HG03558 (cell line): ENCODE measurements around the gene IQGAP2.
"Not testable (repeated sequence)": the region's sequence is repeated elsewhere in the genome, so short reads cannot be mapped to it uniquely, and the experiment has no call there.

Experiments
- ATAC-seq: cut with Tn5 transposase; IDR thresholded peaks from one replicate; pipeline ENCODE4 v1.9.1; 2021; ENCODE audit warnings: moderate number of reproducible peaks; ENCODE audit not compliant: unreplicated experiment; ENCODE audit errors: extremely low read depth

IQGAP2 gene

DNA sequence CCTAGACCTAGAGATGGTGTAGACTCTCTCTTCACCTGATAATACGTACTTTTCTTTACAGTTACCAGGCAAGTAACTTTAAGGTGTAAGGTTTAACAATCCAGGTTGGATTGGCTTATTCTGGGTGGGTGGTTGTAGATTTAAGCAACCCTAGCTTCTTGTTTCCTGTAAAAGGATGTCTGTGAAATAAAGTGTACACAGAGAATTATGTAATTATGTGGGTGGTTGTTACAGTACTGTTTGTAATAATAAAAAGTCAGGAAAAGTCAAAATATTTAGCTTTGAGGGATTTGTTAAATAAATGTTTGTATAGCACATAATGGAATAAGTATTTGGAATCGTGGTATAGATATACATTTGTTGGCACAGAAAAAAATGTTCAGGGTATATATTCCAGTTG lies 269.2 kb downstream of the IQGAP2 start:
- no peak for ATAC-seq

DNA sequence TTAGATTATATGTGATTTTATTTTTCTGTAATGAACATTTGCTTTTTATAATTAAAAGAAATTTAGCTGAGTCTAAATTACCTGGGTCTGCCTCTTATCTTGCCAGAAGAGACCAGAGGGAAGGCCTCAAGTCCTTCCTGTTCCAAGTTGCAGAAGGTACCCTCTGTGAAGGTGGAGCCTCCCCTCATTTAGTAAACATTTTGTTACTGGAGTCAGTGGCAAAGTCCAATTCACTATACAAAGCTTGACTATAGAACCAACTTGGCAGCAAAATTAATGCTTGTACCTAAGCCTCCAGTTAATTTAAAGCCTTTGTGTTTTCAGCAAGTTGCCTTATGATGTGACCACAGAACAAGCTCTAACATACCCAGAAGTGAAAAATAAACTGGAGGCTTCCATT lies 270.0 kb downstream of the IQGAP2 start:
- no peak for ATAC-seq

DNA sequence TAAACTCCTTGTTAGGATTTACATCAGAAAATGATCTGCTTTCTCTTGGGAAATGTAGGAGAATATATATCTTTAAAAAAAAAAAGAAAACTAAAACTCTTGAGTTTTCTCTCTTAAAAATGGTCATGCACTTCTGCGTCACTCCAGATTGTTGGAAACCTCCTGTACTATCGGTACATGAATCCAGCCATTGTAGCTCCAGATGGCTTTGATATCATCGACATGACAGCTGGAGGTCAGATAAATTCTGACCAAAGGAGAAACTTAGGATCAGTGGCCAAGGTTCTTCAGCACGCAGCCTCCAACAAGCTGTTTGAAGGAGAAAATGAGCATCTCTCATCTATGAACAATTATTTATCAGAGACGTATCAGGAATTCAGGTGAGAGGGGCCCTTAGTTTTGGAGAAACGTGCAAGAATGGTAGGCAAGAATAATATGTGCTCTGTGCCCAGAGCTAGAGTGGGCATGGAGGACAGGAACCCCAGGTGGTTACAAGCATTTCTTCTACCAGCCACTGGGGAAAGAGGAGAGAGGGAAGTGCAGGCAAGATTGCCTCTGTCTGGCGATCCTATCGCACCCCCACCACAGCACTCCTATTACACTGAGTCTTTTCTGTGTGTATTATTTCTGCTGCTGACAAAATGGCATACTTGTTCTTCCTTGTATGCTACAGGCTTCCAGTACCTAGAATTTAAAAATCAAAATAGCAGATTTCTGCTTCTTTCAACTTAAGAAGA lies 271.4 kb downstream of the IQGAP2 start:
- no peak for ATAC-seq

DNA sequence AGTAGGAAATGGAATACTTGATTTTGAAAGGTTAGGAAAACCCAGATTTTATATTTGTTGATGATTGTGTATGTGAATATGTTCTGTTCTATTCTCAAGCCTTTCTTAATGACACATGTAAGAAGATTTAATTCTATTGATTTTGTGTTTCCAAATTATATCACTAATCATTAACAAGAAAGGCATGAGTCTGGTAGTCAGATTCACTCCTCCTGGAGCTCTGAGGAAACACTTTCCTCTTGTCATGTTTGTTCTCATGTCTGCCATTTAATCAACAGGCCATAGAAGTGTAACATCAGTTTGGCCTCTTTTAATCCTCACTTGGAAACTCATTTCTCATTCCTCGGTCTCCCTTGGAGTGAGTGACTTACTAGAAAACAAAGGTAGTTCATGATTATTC lies 272.3 kb downstream of the IQGAP2 start:
- no peak for ATAC-seq

DNA sequence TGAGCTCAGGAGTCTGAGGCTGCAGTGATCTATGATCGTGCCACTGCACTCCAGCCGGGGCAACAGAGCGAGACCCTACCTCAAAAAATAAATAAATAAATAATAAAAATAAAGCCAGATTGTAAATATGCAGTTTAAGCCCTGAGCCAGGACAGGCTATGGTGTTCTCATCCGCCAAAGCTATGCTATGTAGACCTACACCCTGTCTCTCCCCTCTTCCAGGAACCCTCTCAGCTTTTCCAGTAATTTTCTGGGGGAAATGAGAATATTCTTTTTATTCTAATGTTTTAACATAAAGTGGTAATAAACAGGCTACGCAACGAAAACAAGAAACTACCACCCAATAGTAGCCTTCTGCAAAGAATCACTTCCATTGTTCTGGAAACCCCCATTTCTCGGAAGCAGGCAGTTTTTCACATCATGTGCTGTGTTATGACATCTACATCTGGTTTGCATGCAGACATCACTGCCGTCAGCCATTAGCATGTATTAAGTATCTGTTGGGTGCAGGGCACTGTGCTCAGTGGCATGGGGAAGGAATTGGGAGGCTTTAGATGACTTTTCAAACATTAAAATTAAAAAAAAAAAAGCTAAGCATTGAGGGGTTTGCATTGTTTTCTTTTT lies 274.9 kb downstream of the IQGAP2 start:
- no peak for ATAC-seq

DNA sequence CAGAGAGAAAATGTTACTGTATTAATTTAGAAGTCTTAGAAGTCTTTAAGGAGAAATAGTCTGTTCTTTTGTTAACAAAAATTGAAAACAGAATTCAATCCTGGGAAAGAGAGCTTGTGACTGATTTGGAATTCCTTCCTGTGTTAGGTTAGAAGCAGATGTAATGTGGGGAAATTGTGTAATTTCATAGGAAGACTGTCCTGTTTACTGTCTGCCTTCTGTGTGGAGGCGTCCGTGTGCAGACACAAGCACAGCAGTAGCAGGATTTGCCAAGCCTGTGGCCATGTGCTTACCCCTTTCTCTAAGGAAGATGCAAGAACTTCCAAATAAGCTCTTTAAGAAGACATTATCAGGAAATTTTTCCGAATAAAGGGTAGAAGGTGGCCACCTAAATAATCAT lies 276.1 kb downstream of the IQGAP2 start:
- ATAC-seq, result no peak

DNA sequence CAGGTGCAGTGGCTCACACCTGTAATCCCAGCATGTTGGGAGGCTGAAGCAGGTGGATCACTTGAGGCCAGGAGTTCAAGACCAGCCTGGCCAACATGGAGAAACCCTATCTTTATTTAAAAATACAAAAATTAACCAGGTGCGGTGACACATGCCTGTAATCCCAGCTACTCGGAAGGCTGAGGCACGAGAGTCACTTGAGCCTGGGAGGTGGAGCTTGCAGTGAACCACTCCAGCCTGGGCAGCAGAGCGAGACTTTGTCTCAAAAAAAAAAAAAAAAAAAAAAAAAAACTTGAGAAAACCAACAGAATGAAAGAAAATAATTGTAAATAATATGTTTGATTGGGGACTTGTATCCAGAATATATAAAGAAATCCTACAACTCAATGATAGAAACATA lies 277.7 kb downstream of the IQGAP2 start:
- not testable (repeated sequence) for ATAC-seq

DNA sequence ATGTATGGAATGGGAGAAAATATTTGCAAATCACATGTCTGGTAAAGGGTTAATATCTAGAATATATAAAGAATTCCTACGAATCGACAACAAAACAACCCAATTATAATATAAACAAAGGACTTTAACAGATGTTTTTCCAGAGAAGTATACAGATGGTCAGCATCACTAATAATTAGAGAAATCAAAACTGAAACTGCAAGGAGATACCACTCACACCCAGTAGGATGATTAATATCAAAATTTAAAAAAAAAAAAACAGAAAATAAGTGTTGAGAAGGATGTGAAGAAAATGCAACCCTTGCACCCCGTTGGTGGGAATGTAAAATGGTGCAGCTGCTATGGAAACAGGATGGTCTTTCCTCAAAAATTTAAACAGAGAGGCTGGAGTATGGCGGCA lies 278.2 kb downstream of the IQGAP2 start:
- no peak for ATAC-seq

DNA sequence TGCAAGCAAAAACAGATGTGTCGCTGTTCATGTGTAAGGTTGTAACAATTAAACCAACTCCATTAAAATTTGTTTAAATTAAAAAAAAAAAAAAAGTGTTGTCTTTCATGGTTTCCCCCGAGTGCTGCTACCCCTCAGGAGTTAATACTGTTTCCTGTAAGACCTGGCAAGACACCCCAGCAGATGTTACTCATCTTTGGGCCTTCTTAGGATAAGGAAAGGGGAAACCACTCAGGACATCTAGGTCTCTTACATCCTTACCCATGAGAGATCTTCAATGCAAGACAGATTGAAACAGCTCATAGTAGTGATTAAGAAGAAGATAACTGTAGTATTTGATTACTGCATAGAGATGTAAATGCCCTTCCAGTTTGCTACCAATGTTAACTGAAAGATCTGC lies 279.3 kb downstream of the IQGAP2 start:
- no peak for ATAC-seq

DNA sequence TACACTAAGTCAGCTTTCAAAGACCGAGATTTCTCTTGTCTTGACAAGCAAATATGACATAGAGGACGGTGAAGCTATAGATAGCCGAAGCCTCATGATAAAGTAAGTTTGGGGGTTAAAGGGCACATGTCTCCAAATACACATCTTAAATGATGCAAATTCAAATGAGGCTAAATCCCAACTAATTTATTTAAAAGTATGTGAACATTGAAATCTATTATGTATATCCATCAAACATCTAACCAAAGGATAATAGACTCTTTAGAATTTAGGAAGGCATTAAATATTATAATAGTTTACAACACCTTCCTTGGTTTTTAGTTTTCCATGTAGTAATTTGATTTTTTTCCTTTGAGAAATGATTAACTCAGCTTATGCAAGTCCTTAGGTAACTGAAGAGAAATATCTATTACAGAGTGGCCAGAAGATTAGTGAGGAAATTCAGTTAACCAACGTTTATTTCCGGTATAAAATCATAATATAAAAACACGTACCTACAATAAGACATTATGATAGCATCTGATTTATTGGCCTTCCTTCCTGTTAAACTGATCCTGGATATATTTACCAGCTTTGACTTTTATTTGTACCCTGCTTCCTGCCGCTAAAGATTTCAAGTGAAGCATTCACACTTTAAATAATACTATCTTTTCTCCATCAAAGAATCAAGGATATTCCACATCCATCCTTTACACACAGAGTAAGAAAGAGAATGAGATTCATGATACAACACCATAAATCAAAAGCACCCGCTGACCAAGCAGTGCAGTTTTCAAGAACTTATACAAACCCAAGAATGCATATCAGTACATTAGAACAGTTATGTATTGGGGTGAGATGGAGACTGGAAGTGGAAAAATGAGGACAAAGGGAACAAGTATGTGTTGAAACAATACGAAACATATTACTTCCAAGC lies 281.0 kb downstream of the IQGAP2 start:
- ATAC-seq, result no peak

DNA sequence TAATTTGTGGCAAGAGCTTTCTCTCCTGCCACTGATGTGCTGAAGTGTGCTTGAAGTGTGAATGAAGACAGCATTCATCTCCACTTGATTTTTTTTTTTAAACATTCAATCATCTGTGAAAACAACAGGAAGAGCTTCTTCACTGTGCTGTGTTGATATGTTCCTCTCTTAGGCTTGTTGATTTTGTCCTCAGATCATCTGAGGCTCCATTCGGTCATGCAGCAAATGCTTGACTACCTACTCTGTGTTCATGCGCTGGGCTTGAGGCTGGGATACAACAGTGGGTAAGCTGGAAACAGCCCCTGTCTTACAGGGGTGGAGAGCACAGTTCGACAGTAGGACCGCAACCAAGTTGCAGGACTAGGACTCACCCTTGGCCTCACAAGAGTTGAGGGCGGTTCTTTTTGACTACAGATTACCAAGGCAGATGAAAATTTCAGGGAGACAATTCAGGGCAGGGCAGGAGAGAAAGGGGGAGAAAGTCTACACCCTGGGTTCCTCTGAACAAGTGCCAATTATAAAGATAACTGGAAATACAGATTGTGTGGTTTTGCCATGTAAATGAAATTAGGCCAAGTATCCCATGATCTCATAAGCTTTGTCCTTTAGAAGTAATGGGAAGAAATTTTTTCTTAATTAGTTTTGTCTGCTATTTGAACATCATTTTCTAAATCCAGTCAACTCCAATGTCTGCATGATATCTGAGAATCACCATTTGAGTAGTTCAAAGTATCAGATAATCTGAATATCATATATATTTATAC lies 281.9 kb downstream of the IQGAP2 start:
- ATAC-seq, result no peak

DNA sequence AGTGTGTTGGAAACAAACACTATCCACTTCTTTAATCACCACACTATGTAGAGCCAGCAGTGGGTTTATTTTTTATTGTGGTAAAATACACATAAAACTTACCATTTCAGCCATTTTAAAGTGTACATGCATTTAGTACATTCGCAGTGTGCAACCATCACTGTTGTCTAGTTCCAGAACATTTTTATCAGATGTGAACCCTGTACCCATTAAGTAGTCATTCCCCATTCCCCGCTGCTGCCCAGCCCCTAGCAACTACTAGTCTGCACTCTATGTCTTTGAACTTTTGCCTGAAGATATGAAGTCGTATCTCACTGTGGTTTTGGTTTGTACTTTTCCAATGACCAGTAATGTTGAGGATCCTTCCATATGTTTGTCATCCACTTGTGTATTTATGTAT lies 282.6 kb downstream of the IQGAP2 start:
- no peak for ATAC-seq

DNA sequence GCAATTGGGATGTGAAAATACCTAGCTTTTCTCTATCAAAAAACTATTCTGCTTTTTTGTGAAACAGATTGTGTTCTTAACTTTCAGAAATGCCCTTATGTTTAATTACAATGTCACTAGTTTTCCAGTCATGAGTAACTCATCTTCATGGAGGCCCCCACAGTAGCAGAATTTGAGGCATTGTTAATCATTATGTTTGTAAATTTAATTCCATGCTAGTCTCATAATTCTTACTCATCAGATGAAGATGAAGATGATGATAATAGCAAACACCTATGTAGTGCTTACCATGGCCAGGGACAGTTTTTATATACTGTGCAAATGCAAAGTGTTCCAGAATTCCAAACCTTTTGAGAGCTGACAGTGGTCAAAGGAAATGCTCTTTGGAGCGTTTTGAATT lies 285.1 kb downstream of the IQGAP2 start:
- no peak for ATAC-seq

DNA sequence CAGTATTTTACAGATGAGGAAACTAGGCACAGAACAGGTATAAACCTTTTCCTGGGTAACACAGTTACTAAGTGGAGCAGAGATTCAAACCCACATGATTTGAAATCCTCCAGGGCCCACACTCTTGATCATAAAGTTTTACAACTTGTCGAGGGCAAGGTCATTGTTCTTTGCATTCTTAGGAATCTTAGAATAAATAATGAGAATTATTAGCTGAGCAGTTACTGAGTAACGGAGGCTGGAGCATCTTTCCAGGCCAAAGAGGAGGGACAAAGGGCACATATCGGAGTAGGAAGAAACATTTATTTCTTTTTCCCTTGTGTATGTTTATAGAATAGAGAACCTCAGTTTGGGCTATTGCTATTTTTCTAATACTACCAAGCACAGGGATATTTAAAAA lies 285.8 kb downstream of the IQGAP2 start:
- ATAC-seq, result no peak

DNA sequence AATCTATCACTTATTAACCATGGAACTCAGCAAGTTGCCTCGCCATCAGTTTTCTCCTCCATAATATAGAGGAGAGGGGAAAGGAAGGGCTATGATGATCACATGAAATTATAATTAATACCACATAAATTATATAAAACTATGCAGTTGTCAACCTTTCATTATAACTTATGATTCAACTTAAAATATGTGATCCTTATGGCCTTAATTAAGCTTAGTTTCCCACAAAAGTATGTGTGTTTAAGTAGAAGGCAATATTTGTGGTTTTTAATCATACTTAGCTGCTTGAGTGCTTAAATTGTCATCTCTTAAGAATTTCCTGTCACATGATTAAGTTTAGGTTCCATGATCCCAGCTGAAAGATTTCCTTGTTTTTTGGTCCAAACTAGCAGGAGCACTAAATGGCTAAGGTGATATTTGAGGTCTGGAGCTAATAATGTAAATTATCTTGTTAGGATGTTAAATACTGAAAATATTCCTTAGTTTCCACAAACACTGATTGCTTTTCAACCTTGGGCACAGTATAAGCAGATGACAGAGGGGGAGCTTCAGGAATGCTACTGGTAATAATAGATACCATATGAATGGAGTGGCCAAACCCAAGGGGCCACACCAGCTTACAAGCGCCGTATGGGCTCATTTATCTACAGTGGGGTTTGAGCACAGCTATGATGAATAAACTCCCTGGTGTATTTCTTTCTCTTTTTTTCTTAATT lies 286.4 kb downstream of the IQGAP2 start:
- no peak for ATAC-seq

DNA sequence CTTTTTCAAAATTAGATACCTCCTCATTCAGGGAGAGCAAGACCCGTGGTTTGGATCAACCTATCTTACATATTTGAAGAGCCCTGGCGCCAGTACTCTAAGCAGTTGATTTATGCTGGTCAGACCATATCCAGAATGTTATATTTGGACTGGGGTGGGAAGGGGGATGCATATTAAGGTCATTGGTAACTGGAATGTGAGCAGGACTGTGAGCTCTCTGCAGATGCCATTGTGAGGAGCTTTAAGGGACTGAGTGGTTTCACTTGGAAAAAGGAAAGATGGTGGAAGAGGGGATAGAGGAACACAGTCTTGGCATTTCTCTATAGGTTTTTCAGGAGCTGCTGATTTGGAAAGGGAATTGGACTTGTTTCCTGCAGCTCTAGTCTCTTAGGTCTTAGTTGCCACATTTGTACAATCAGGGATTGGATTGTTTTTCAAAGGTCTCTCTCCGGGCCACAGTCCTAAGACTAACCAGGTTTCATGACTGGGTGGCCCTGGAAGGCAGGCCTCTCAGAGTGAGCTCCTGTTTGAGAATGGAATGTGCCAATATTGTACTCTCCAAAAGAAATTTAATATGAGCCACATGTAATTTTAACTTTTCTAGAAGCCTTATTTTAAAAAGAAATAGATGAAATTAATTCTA lies 287.1 kb downstream of the IQGAP2 start:
- ATAC-seq, result no peak

DNA sequence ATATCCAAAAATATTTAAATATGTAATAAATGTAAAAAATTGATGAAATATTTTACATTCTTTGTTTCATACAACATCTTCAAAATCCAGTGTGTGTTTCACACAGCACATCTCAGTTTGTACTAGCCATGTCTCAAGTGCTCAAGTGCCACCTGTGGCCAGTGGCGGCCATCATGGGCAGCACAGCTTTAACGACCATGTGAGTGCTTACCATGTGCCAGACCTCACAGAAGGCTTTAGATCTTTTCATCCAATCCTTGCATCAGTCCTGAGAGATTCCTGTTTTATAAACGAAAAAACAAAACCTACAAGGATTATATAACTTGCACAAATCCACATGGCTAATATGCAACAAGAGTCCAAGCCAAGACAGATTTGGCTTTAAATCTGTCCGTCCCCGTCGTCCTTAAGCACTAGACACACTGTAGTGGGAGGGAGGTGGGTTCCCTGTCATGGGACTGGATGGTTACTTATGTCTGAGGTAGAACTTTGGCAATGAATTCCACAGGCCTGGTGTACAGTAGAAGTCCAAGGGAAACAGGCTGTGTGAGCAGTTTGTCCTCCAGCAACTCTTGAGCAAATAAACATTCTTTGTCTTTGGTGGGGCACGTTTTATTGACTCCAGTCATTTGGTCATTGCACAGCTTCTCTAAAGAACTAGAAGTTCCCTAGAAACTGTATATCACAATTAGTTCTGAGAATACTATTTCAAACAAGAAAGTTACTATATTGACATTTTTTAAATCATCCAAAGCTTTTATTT lies 287.8 kb downstream of the IQGAP2 start:
- no peak for ATAC-seq

DNA sequence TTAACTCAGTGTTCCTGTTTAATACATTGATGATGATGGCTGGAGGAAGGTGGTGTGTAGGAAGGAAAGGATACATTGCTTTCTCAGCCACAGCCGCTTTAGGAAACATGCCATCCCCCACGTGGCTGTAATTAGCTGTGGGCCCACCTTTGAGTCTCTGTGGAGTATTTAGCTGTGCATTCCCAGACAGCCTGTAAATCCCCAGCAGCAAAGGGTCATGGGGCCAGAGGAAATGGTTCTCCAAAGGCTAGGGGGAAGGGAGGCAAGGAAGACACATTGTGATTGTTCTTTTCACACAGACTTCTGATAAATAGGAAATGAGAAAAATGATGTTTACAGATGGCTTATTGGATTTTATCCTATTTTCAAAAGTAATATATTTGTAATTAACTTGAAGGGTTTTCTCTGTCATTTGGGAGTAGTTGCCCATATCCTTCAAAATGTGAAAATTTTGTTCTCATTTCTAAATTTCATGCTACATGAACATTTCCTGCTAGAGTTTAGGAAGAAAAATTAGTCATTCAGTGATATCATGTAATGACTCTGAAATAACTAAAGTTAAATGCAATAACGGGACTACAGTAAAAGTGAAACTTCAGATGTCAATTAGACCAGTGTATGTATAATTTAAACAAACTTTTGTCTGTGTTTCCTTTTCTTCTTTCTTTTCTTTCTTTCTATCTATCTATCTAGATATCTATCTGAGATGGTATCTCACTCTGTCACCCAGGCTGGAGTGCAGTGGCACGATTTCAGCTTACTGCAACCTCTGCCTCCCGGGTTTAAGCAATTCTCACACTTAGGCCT lies 288.6 kb downstream of the IQGAP2 start:
- peak; percentile 52 for ATAC-seq
